Heart left ventricle (tissue), 16 donors: ENCODE data around the gene FBXL17. TPM values are rescaled to one million over a fixed set of nuclear protein-coding genes. Genes with fewer than 3 reads are reported as not detected.

ENCODE experiments used
- ATAC-seq, 4 donors: fragments of 200-7000 bp; cut with Tn5 transposase; one replicate each; pipeline ENCODE4 v1.9.1; 2020 to 2022; ENCODE audit warnings: moderate library complexity in 4 of 4, mild to moderate bottlenecking in 3 of 4, moderate number of reproducible peaks in 1 of 4
- DNase-seq, 5 donors: peaks; one replicate each; pipeline ENCODE4 v3.0.0-alpha.2; 2020
- H3K27ac ChIP-seq, 12 donors: fragments of 200-600 bp; sonication (generic) in 4 of 12; one replicate each; pipeline versions ENCODE4 v1.5.0 to v1.8.0; 2016 to 2022; ENCODE audit warnings: mild to moderate bottlenecking in 2 of 12
- H3K27me3 ChIP-seq, 9 donors: fragments of 200-600 bp; sonication (generic) in 2 of 9; one replicate each; pipeline versions ENCODE4 v1.5.1 to v1.8.0; 2016 to 2022; ENCODE audit warnings: mild to moderate bottlenecking in 3 of 9
- H3K36me3 ChIP-seq, 9 donors: fragments of 200-600 bp; sonication (generic) in 2 of 9; one replicate each; pipeline versions ENCODE4 v1.5.0 to v1.8.0; 2018 to 2022; ENCODE audit warnings: mild to moderate bottlenecking in 2 of 9
- H3K4me1 ChIP-seq, 12 donors: fragments of 200-600 bp; sonication (generic) in 4 of 12; one replicate each; pipeline versions ENCODE4 v1.5.0 to v1.8.0; 2016 to 2022; ENCODE audit warnings: mild to moderate bottlenecking in 3 of 12
- H3K4me3 ChIP-seq, 12 donors: fragments of 200-600 bp; sonication (generic) in 4 of 12; one replicate each; pipeline versions ENCODE4 v1.5.0 to v1.8.0; 2017 to 2022; ENCODE audit warnings: mild to moderate bottlenecking in 9 of 12, moderate library complexity in 4 of 12
- H3K9me3 ChIP-seq, 12 donors: fragments of 200-600 bp; sonication (generic) in 4 of 12; one replicate each; pipeline versions ENCODE4 v1.5.0 to v1.8.0; 2016 to 2022; ENCODE audit warnings: mild to moderate bottlenecking in 1 of 12
- CTCF ChIP-seq, 12 donors: fragments of 200-600 bp; sonication (generic) in 4 of 12; IDR thresholded peaks; one replicate each; pipeline versions ENCODE4 v1.5.0 to v1.8.0; 2018 to 2022; ENCODE audit warnings: antibody characterized with exemption in 12 of 12, mild to moderate bottlenecking in 5 of 12
- POLR2A ChIP-seq, 2 donors: fragments of 450-650 bp; IDR thresholded peaks; one replicate each; pipeline ENCODE4 v1.6.1; 2017; ENCODE audit warnings: antibody characterized with exemption in 2 of 2, mild to moderate bottlenecking in 2 of 2, moderate library complexity in 2 of 2
- WGBS, 4 donors: extraction: QIAGEN DNeasy Blood & Tissue Kit in 2 of 4; methylation state at CpG; one replicate each; pipeline versions ENCODE4 v1.1.5 to v1.1.7; 2013 to 2018; 5-methylcytosine and 5-hydroxymethylcytosine counted together
- intact Hi-C, 10 donors: fragments of 100-400 bp; cut with DNase I; formaldehyde crosslinking; loops; one replicate each; pipeline versions ENCODE4 v1.11.1 to v1.14.2; 2022
- polyA plus RNA-seq, 2 donors: library from polyadenylated mRNA; stranded (reverse); fragments of 200-250 nt; gene quantifications; one replicate each; pipeline ENCODE4 v1.2.3, GENCODE V29; 2013
- total RNA-seq, 9 donors: library from RNA; depleted of rRNA in 2 of 9; stranded (reverse); fragments of >200 nt in 2 of 9; fragmentation: NEBNext Ultra II Directional in 3 of 9; extraction: Animal tissue kit (Norgen Biotek cat#: 25700) in 3 of 9; gene quantifications; one replicate each; pipeline versions ENCODE4 v1.1.0 to v1.2.4, GENCODE V29; 2016 to 2023
- donor health status: ischemic (EF 13 %, LVEDD 7.1; RV severe dilation, severe dysfunction).
- donor health status: healthy with polysubstance abuse.
- donor health status: DM: no; HTN: yes; CAD: no.
- donor health status: DM: no; HTN: no; CAD: no.
- donor health status: ischemic (EF 25% LVEDD 6.9; RV normal size, moderate dysfunction).
- donor health status: ischemic (EF 25% LVEDD 5.7; RV mildly dilated, moderate dysfunction).
- donor health status: healthy.
- donor health status: DM: yes; HTN: yes; CAD: no.
- donor health status: ischemic (EF 35%, LVEDD 5.7; RV mildly dilated, moderate dysfunction).
- donor health status: nonischemic (EF 11% LVEDD 7.7; RV severe dilation, severe dysfunction).
- donor health status: DM: yes; HTN: yes; CAD: no.
- donor health status: PGD.
- donor health status: ischemic (EF 29% LVEDD 5.4; RV normal size, mild dysfunction).
- donor health status: nonischemic (EF 23%, LVEDD 6.1; RV moderate dilation, normal function).

Gene FBXL17
- total and polyA plus RNA-seq, 11 donors = 10.2 to 39.4 (median 33.1) TPM

GRCh38 chr5:108381350-108381953, 446 bp downstream of the FBXL17 start:
- Histone ChIP-seq H3K4me3 (peak overlapping the region; percentile 66 to 96 (median 92)), H3K4me1 (peaks cover 0 to 27% (median 17%) of the 10 kb centered on the region in 12 donors), H3K27me3 (no peaks in the 10 kb centered on the region), H3K36me3 (no peaks in the 10 kb centered on the region), H3K27ac (peak overlapping the region; percentile 95 to 100 (median 99)), H3K9me3 (peaks cover 0 to 7% (median 0%) of the 10 kb centered on the region in 12 donors)
- 0% methylated on average over 3 to 74 of the region's 74 CpGs for WGBS, 4 donors
- intact Hi-C loops = loop anchor here in 2 of 10 donors (10.0 kb wide), 2 partner anchors 363 to 1023 kb away; partner anchors contain the start of genes FER (in 1 of the 2) and PJA2 (in 1 of the 2)
- DNase-seq (peak; percentile 79 to 92 (median 84)), ATAC-seq (peak; percentile 33 to 80 (median 62))
- no peak for TF ChIP-seq POLR2A (IDR thresholded peaks at IDR 0.05)
- TF ChIP-seq CTCF (IDR thresholded peaks at IDR 0.05) = no peak

- H3K4me3 ChIP-seq = peak overlapping the region; percentile 66 to 96 (median 92)
- DNase-seq (peak; percentile 67 to 77 (median 72)), ATAC-seq (peak; percentile 18 to 56 (median 37))
- H3K9me3 ChIP-seq = peaks cover 0 to 14% (median 5%) of the 10 kb centered on the region in 12 donors
- H3K27ac ChIP-seq = peak overlapping the region; percentile 95 to 100 (median 99)
- H3K36me3 ChIP-seq = no peaks in the 10 kb centered on the region
- intact Hi-C loops = loop anchor here in 2 of 10 donors (10.0 kb wide), 2 partner anchors 364 to 1024 kb away; partner anchors contain the start of genes FER (in 1 of the 2) and PJA2 (in 1 of the 2)
- no peaks in the 10 kb centered on the region for H3K27me3 ChIP-seq
- H3K4me1 ChIP-seq = peaks cover 0 to 27% (median 17%) of the 10 kb centered on the region in 12 donors
- WGBS, 4 donors = 0 to 3% (median 0%) methylated on average over 11 to 85 of the region's 85 CpGs
- TF ChIP-seq CTCF (IDR thresholded peaks at IDR 0.05) (no peak), POLR2A (IDR thresholded peaks at IDR 0.05) (peak in 1 of 2 donors; percentile 12)
Observed at GRCh38 chr5:108380531-108381349, 1.2 kb downstream of the FBXL17 start.

GRCh38 chr5:108379722-108380530, 2.0 kb downstream of the FBXL17 start:
- no peak for DNase-seq
- intact Hi-C loops = loop anchor here in 2 of 10 donors (10.0 kb wide), 2 partner anchors 365 to 1025 kb away; partner anchors contain the start of genes FER (in 1 of the 2) and PJA2 (in 1 of the 2)
- TF ChIP-seq POLR2A (IDR thresholded peaks at IDR 0.05) = no peak
- no peak for TF ChIP-seq CTCF (IDR thresholded peaks at IDR 0.05)
- WGBS, 4 donors = 7 to 12% (median 10%) methylated on average over 8 of the region's 8 CpGs
- Histone ChIP-seq H3K27ac (peak overlapping the region; percentile 95 to 100 (median 99)), H3K4me3 (peak overlapping the region; percentile 66 to 96 (median 92)), H3K4me1 (peaks cover 0 to 27% (median 17%) of the 10 kb centered on the region in 12 donors), H3K27me3 (no peaks in the 10 kb centered on the region), H3K9me3 (peaks cover 0 to 22% (median 10%) of the 10 kb centered on the region in 12 donors), H3K36me3 (no peaks in the 10 kb centered on the region)
- ATAC-seq = no peak
